HepG2 (cell line): ENCODE data around the gene PPP1R9B. TPM values are rescaled to one million over a fixed set of nuclear protein-coding genes. Genes with fewer than 3 reads are reported as not detected.

Experiments
- ATAC-seq: fragments of 200-7000 bp; cut with Tn5 transposase; 3 replicates; pipeline ENCODE4 v1.9.1; 2020; ENCODE audit warnings: mild to moderate bottlenecking, moderate library complexity
- BruUV-seq: library from RNA; stranded (reverse); fragments of 400-500 nt; replicated peaks from 2 replicates; lab custom pipeline; 2021; lab: Mats Ljungman, UMichigan
- CTCF ChIA-PET: fragments of 300-600 bp; formaldehyde crosslinking; extraction: SDS; loops from one replicate; lab custom pipeline; 2021; ENCODE audit warnings: low total read pairs, inconsistent platforms, low intra/inter-chr PET ratio; lab: Yijun Ruan, JAX
- POLR2A ChIA-PET: fragments of 350-600 bp; sonication (Branson Sonifier 250); formaldehyde crosslinking; loops from one replicate; lab custom pipeline; 2020; ENCODE audit warnings: antibody characterized with exemption, inconsistent platforms; lab: Yijun Ruan, JAX
- DNase-seq: peaks from one replicate; pipeline ENCODE4 v3.0.0-alpha.2; 2015; ENCODE audit warnings: low spot score
- FAIRE-seq: peaks from 3 replicates; lab custom pipeline; 2011; peaks lifted over from hg19 to GRCh38; lab: Jason Lieb, UNC
- H2AFZ ChIP-seq: one replicate; pipeline ENCODE4 v1.6.1; 2011; ENCODE audit warnings: low read length, inconsistent platforms
- H3K27ac ChIP-seq: fragments of 300-600 bp; 3 replicates; pipeline ENCODE4 v1.8.0; 2011; ENCODE audit warnings: mixed run types, mild to moderate bottlenecking, mixed read lengths, low read length, inconsistent platforms; ENCODE audit not compliant: insufficient read depth; ENCODE audit errors: extremely low read length
- H3K27me3 ChIP-seq, 2 experiments: fragments of 200-600 bp in 1 of 2; 2 replicates in 1 of 2; 3 replicates in 1 of 2; pipeline versions ENCODE4 v1.6.0 to v1.8.0; 2011; ENCODE audit warnings: low read length in 2 of 2, mild to moderate bottlenecking in 2 of 2, moderate library complexity in 2 of 2, inconsistent platforms in 1 of 2; ENCODE audit not compliant: insufficient read depth in 2 of 2, control insufficient read depth in 1 of 2
- H3K36me3 ChIP-seq, 2 experiments: fragments of 200-600 bp in 1 of 2; replicated peaks in 1 of 2; 2 replicates in 1 of 2; 3 replicates in 1 of 2; pipeline versions ENCODE4 v1.5.1 to v1.8.0; 2011; ENCODE audit warnings: low read length in 2 of 2, inconsistent platforms in 1 of 2; ENCODE audit not compliant: insufficient read depth in 2 of 2, control insufficient read depth in 1 of 2
- H3K4me1 ChIP-seq: 2 replicates; pipeline ENCODE4 v1.5.1; 2012; ENCODE audit warnings: low read length, inconsistent platforms; ENCODE audit not compliant: insufficient read depth
- H3K4me2 ChIP-seq: 2 replicates; pipeline ENCODE4 v1.6.0; 2011; ENCODE audit warnings: low read depth, low read length, inconsistent platforms
- H3K4me3 ChIP-seq, 3 experiments: fragments of 200-600 bp in 1 of 3; sonication (generic), shearing (Covaris generic) in 1 of 3; replicated peaks in 1 of 3; 2 replicates each; pipeline ENCODE4 v1.5.1; 2011 to 2016; ENCODE audit warnings: low read length in 3 of 3, inconsistent platforms in 2 of 3, low read depth in 2 of 3, mild to moderate bottlenecking in 2 of 3, control low read depth in 1 of 3, mixed read lengths in 1 of 3; ENCODE audit not compliant: insufficient read depth in 1 of 3
- H3K79me2 ChIP-seq: one replicate; pipeline ENCODE4 v1.6.1; 2011; ENCODE audit warnings: low read length, inconsistent platforms; ENCODE audit not compliant: insufficient read depth
- H3K9ac ChIP-seq: 2 replicates; pipeline ENCODE4 v1.6.0; 2011; ENCODE audit warnings: mild to moderate bottlenecking, low read depth, low read length, inconsistent platforms; ENCODE audit not compliant: insufficient read depth
- H3K9me3 ChIP-seq: 2 replicates; pipeline ENCODE4 v1.5.1; 2012; ENCODE audit warnings: mild to moderate bottlenecking, low read length
- H4K20me1 ChIP-seq: 2 replicates; pipeline ENCODE4 v1.6.0; 2011; ENCODE audit warnings: inconsistent platforms, mild to moderate bottlenecking, low read length, moderate library complexity; ENCODE audit not compliant: insufficient read depth
- ATAD3A ChIP-seq: sonication (generic); formaldehyde crosslinking; IDR thresholded peaks from 2 replicates; pipeline ENCODE4 v1.4.0; 2020; ENCODE audit warnings: missing genetic modification reagents
- HMG20B ChIP-seq: conservative IDR thresholded peaks from 2 replicates; pipeline ENCODE4 v1.6.1; 2016; ENCODE audit warnings: missing genetic modification reagents, missing compliant biosample characterization
- JUND ChIP-seq: sonication (generic); formaldehyde crosslinking; IDR thresholded peaks from 2 replicates; pipeline ENCODE4 v1.8.0; 2022; ENCODE audit warnings: mild to moderate bottlenecking, missing genetic modification reagents
- PCBP1 ChIP-seq: fragments of 200-400 bp; formaldehyde crosslinking; IDR thresholded peaks from 2 replicates; pipeline ENCODE4 v1.6.1; 2017; ENCODE audit warnings: mild to moderate bottlenecking, low read depth, low read length, borderline replicate concordance
- PHF5A ChIP-seq: IDR thresholded peaks from one replicate; pipeline ENCODE4 v1.6.1; 2018; ENCODE audit warnings: low read depth, missing genetic modification reagents; ENCODE audit not compliant: unreplicated experiment
- ZNF235 ChIP-seq: sonication (generic); formaldehyde crosslinking; IDR thresholded peaks from 2 replicates; pipeline ENCODE4 v1.8.1; 2023; ENCODE audit warnings: mild to moderate bottlenecking, missing genetic modification reagents, borderline replicate concordance
- ZNF496 ChIP-seq: sonication (generic); formaldehyde crosslinking; IDR thresholded peaks from 2 replicates; pipeline ENCODE4 v1.8.1; 2023; ENCODE audit warnings: mild to moderate bottlenecking, moderate library complexity, missing genetic modification reagents; ENCODE audit not compliant: insufficient replicate concordance
- WGBS: methylation state at CpG from one replicate; pipeline ENCODE4 v1.1.6; 2017; ENCODE audit warnings: low lambda C conversion rate; 5-methylcytosine and 5-hydroxymethylcytosine counted together
- in situ Hi-C: cut with HindIII; loops from 2 replicates; pipeline ENCODE4 v1.10.0; 2017; ENCODE audit warnings: low pct_unique_long_range_greater_than_20kb; ENCODE audit not compliant: extremely low pct_ligation_motif_present
- intact Hi-C: fragments of 100-400 bp; cut with micrococcal nuclease; formaldehyde crosslinking; loops from one replicate; pipeline ENCODE4 v1.10.0; 2022; ENCODE audit not compliant: unreplicated experiment
- polyA plus RNA-seq, 8 experiments: library from polyadenylated mRNA; depleted of rRNA in 3 of 8; stranded (reverse) in 7 of 8; unstranded in 1 of 8; fragments of >200 nt; fragmentation: Illumina TruSeq in 4 of 8; extraction: Trizol in 4 of 8; gene quantifications; 2 replicates each; pipeline versions ENCODE4 v1.2.1 to v1.2.3, GENCODE V29; 2011 to 2016; ENCODE audit warnings: low read depth in 4 of 8, missing spikeins in 1 of 8, mixed read lengths in 1 of 8; ENCODE audit not compliant: insufficient read depth in 1 of 8
- total RNA-seq, 5 experiments: library from RNA; depleted of rRNA; stranded (reverse); fragments of >200 nt; fragmentation: Illumina TruSeq; extraction: Trizol; gene quantifications; 2 replicates each; pipeline ENCODE4 v1.2.3, GENCODE V29; 2016; ENCODE audit warnings: low read depth in 1 of 5

The PPP1R9B gene
- total and polyA plus RNA-seq, 2 of the 13 experiments (the other 11 are each of a cell fraction or from before 2014, with no cell fraction given) = 9.4 to 15.8 TPM

GRCh38 chr17:50166518-50167181 lies 16.2 kb upstream of the PPP1R9B start (continued):
- TF ChIP-seq HMG20B (CRISPR knock-in tag) = no peak
- TF ChIP-seq JUND (CRISPR knock-in tag) = no peak
- no peak for TF ChIP-seq ZNF235
- no peak for TF ChIP-seq PHF5A (CRISPR knock-in tag)
- no peak for TF ChIP-seq ZNF496

- no TSS peak for BruUV-seq
- TF ChIP-seq ATAD3A (CRISPR knock-in tag) (no peak), PCBP1 (peak; percentile 84; the same call in 1 of the 2 replicates)
- no peaks in the 10 kb centered on the region for H4K20me1 ChIP-seq
- CTCF ChIA-PET = no interaction called here
- FAIRE-seq = no peak
- no peak within 1 kb of the TSS for H3K4me3 ChIP-seq
- no peak for DNase-seq
- no peak within 1 kb of the TSS for H3K4me2 ChIP-seq
- H3K9ac ChIP-seq = no peak within 1 kb of the TSS
- H3K36me3 ChIP-seq = no peaks in the 10 kb centered on the region
- intact Hi-C loops = no loop called here
- peaks cover 11% of the 10 kb centered on the region for H3K4me1 ChIP-seq
- H3K27ac ChIP-seq = no peak within 1 kb of the TSS
- H3K27me3 ChIP-seq = peaks cover 11 to 61% of the 10 kb centered on the region in 2 experiments; a peak in 3 of 5 replicates
- POLR2A ChIA-PET = interaction anchor here (1.2 kb wide), 1 partner anchor 14 kb away, joined by 3 read pairs; no protein-coding TSS in a partner anchor
- no peaks in the 10 kb centered on the region for H3K79me2 ChIP-seq
- no peak within 1 kb of the TSS for H2AFZ ChIP-seq
- 7% methylated on average over 11 of the region's 15 CpGs for WGBS
- ATAC-seq = no peak
- H3K9me3 ChIP-seq = no peaks in the 10 kb centered on the region
- in situ Hi-C loops = no loop called here
Observed at GRCh38 chr17:50165867-50166517, 15.5 kb upstream of the PPP1R9B start, which contains the start of gene SGCA. Gene SGCA (plus strand): TSS chr17:50166005. CDS start chr17:50166041, 36 bp downstream.
